Putamen (tissue), 1 donor: ENCODE data around the gene CFLAR.
"Not testable (repeated sequence)": the region's sequence is repeated elsewhere in the genome, so short reads cannot be mapped to it uniquely, and the experiment has no call there.

Experiments
- DNase-seq: peaks from one replicate; pipeline ENCODE4 v3.0.0-alpha.2; 2016; ENCODE audit warnings: low spot score

Gene CFLAR

DNA sequence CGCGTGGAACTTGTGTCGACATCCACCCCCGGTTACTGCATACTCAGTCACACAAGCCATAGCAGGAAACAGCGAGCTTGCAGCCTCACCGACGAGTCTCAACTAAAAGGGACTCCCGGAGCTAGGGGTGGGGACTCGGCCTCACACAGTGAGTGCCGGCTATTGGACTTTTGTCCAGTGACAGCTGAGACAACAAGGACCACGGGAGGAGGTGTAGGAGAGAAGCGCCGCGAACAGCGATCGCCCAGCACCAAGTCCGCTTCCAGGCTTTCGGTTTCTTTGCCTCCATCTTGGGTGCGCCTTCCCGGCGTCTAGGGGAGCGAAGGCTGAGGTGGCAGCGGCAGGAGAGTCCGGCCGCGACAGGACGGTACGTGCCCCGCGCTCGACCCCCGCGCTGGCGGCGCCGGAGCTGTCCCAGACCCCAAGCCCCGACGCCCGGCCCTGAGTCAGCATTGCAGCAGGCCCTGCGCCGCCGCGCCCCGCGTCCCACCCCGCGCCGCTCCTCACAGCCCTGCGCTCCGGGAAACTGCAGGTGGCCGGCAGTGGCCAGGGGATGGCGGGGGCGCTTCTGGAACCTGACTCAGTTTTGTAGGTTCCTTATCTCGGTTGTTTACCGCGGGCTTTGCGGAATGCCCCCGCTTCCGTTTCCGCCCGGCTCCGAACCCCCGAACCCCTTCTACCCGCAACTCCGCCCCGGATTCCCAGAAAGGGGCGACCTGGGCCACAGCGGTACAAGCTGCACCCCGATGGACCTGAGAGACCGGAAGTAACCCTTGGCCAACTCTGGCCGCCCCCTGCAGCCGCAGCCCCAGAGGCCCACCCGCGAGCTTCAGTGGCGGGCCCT lies at the start of gene CFLAR:
Gene CFLAR (plus strand): TSS at position 50 of the 844 bp plus-strand sequence. CDS start 13,702 bp downstream, outside the sequence.
- peak; percentile 71 for DNase-seq

DNA sequence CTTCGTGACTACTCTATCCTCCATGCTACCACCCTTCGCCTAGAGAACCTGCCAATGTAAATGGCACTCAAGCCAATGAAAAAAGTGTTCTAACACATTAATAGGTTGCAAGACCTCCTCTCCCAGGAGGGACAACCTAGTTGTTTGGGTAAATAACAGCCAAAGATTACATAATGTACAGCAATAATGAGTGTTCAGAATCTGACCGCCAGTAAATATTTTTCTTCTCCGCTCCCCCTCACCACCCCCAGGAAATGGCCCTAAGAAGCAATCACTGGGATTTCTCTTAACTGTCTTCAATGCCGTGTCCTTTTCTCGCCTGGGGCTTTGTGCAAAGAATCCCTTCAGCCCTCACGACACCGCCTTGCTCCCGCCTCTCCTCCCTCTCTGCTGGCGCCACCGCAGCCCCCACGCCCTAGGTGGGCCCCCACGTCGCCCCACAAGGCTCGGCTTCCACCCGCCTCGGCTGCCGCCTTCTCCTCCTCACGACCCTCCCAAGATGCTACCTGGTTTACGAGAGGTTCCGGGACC lies 45.0 kb upstream of the CFLAR start:
- DNase-seq = peak; percentile 20

DNA sequence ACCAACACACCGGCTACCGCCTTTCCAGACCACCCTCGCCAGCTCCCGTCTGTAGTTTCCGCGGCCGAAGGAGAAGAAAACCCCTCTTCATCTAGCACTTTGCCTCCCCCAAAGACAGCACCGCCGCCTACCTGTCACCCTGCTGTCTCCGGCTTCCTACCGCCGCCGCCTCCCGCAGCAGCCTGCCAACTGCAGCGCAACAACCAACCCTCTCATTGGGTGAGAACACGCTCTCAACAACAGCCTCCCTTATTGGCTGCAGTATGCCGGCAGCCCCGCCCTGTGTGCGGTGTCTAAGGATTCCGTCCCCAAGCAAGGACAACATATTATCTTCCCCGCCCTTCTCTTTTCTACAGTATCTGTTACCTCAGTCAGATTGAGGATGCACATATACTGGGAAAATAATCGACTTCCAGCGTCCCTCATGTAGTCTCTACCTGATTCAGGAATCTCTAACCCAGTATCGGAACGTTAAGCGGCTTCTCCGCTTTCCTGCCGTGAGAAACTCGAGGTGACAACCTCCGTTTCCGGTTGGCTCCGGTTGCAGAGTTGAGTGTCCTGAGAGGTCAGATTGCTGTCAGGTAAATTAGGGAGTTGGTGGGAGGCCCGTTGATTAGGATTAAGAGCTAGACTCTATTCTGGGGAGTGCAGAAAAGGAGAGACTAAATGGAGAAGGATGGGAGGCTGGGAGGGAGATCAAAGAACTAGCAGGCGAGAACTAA lies 44.3 kb upstream of the CFLAR start, which contains the start of the genes HYCC2 and NDUFB3:
Gene HYCC2 (minus strand): TSS at position 193 of the 722 bp plus-strand sequence. CDS start 47,662 bp downstream, outside the sequence.
Gene NDUFB3 (plus strand): TSS at position 523 of the 722 bp plus-strand sequence. CDS start 6,882 bp downstream, outside the sequence.
- DNase-seq = peak; percentile 94

DNA sequence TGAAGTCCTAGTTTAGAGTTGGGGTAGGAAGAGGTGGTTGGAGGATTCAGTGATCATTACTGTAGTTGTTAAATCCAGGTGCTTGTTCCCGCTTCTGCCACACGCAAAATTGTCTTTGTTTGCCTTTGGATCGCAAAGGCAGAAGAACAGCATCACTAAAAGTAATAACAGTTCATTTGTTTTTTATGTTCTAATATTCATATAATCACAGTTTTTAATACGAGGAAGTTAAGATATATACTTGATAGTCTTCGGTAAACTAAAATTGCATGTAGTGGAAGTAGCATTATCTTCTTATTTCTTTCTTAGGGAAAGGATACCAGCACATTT lies 43.8 kb upstream of the CFLAR start:
- DNase-seq = no peak

DNA sequence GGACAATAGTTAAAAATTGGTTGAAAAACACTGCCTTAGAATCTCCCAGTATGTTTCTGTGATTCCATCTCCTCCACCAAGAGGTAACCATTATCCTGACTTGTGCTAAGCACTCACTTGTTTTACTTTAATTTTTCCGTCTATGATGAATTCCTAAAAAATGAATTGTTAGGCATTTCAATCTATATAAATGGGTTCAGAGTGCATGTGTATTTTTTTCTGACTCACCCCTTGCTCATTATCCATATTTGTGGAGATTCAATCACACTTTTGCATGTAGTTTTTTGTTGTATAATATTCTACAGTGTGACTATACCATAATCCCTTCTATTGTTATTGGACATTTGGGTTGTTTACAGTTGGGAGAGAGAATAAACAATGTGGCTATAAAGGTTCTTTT lies 42.9 kb upstream of the CFLAR start:
- no peak for DNase-seq

DNA sequence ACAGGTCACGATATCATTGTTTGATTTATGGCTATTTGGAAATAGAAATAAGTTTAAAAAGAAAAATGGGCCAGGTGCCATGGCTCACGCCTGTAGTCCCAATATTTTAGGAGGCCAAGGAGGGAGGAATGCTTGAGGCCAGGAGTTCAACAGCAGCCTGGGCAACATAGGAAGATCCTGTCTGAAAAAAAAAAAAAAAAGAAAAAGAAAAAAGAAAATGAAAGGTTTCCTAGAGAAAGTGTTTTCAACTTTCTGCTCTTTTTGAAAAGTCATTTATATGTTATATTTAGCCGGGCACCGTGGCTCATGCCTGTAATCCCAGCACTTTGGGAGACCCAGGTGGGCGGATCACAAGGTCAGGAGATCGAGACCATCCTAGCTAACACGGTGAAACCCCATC lies 41.0 kb upstream of the CFLAR start:
- DNase-seq = no peak

DNA sequence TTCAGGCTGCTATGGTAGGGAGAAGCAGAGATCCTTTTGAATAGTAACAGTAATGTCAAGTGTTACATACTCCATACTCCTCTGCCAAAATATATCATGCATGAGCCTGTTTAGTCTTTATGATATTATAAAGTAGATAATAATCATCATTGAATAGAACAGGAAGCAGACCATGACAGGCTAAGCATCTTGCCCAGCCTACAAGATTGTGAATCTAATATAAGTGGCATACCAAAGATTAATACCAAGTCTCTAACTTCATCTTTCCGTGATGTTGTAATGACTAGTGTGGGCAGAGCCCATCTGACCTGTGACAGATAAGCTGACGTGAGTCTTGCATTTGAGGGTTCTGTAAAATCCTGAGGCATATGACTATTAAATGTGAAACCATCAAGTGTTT lies 31.1 kb upstream of the CFLAR start:
- no peak for DNase-seq

DNA sequence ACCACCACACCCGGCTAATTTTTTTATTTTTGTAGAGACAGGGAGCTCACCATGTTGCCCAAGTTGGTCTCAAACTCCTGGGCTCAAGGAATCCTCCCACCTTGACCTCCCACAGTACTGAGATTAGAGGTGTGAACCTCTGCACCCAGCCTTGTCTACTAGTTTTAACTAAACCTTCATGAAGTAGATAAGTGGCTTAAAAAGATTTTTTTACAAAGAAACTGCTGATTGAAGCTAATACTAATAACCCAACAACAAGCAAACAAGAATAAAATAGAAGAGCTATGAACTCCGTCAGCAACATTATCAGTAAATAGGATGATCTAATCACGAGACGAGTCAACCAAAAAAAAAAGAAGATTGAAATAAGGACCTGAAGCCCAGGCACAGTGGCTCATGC lies 25.4 kb upstream of the CFLAR start:
- no peak for DNase-seq

DNA sequence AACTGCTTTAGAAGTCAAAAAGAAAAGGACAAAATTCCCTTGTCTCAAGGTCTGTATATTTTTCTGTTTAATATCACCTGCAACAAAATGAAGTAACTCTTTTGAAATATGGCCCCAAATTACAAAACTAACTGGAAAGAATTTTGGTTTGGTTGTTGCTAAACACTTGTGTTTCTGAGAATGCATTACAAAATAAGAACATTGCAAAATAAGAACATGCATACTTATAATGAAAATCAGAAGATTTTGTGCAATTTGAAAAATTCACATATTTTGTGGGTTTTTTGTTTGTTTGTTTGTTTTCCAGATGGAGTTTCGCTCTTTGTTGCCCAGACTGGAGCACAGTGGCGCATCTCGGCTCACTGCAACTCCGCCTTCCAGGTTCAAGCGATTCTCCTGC lies 22.4 kb upstream of the CFLAR start:
- DNase-seq = no peak

DNA sequence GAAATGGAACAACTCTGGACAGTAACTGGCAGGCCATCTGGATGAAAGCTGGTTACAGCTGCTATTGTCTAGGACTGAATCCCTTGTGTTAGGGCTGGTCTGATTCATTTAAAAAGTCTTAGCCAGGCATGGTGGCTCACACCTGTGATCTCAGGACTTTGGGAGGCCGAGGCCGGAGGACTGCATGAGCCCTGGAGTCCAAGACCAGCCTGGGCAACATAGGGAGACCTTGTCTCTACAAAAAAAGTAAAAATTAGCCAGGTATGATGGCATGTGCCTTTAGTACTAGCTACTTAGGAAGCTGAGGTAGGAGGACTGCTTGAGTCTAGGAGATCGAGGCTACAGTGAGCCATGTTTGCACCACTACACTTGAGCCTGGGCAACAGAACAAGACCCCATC lies 15.5 kb upstream of the CFLAR start:
- DNase-seq = no peak

DNA sequence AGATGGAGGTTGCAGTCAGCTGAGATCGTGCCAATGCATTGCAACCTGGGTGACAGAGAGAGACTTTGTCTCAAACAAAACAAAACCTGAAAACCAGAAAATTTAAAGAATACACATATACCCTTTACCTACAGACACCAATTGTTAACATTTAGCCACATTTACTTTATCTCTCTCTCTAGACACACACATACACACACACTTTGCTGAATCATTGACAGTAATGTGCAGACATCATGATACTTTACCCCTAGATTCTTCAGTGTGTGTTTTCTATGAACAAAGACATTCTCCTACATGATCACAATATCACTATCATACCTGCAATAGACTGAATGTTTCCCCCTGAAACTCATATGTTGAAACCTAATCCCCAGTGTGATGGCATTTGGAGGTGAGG lies 10.2 kb upstream of the CFLAR start:
- no peak for DNase-seq

DNA sequence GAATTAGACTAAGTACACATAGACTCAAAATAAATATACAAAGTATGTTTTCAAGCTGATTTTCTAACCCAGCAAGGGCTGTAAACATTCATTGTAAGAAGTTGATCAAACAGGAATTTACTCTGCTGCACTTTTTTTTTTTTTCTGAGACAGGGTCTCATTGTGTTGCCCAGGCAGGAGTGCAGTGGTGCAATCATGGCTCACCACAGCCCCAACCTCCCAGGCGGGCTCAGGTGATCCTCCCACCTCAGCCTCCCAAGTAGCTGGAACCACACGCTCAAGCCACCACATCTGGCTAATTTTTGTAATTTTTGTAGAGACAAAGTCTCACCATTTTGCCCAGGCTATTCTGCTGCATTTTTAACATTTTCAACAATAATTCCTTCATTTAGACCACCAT lies 8.3 kb upstream of the CFLAR start:
- DNase-seq = no peak

DNA sequence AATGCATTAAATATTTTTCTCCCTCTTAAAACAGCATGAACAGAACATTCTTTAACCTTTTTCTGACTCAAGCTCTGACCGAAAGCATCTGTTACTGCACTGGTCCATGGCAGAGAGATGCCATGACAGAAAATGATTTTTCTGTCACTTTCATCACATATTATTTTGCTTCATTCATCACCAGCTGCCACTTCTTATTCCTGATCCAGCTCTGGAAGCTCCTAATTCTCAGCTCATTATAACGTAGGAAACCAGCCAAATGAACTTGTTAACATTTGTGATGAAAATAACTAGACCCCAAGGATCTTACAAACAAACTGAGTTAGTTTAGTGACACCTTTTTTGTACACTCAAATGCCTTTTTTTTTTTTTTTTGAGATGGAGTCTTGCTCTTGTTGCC lies 7.6 kb upstream of the CFLAR start:
- DNase-seq = no peak

DNA sequence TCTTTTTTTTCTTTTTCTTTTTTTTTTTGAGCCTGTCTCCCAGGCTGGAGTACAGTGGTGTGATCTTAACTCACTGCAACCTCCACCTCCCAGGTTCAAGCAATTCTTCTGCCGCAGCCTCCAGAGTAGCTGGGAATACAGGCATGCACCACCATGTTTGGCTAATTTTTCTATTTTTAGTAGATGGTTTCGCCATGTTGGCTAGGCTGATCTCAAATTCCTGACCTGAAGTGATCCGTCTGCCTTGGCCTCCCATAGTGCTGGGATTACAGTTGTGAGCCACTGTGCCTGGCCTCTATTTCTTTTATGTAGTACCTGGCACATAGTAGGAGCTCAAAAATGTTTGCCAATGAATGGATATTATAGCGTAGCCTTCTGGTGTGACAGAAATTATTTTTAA lies 6.8 kb upstream of the CFLAR start:
- no peak for DNase-seq

DNA sequence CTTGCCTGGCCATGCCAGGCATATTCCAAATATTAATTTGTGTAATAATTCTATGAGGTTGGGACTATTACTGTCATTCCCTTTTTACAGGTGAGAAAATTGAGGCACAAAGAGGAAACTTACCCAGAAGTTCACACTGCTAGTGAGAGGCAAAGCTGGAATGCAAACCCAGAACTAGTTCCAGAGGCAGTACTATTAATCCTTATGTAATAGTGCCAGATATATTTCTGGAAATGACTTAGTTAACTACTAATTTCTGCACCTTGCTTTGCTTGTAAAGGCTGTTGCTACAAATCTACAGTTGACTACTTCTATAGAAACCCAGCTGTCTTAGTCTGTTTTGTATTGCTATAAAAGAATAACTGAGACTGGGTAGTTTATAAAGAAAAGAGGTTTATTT lies 5.3 kb upstream of the CFLAR start:
- no peak for DNase-seq

DNA sequence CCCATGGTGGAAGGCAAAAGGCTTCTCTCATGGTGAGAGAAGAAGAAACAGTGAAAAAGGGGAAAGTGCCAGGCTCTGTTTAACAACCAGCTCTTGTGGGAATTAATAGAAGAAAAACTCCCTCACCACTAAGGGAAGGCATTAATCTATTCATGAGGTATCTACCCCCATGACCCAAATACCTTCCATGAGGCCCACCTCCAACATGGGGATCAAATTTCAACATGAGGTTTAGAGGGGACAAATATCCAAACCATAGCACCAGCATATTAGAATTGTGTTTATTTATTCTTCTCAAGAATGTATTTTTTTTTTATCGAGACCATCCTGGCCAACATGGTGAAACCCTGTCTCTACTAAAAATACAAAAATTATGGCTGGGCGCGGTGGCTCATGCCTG lies 4.9 kb upstream of the CFLAR start:
- no peak for DNase-seq

DNA sequence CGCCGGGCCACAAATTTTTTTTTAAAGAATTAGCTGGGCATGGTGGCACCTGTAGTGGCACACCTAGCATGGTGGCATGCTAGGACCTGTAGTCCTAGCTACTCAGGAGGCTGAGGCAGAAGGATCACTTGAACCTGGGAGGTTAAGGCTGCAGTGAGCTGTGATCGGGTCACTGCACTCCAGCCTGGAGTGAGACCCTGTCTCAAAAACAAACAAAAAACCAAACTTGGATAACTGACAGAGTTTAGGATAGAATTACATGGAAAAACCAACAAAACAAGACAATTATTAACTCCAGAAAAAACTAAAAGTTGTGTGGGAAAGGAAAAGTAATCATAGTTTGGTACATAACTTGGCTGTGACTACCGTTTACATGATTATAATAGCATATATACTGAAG lies 1.6 kb upstream of the CFLAR start:
- DNase-seq = no peak

DNA sequence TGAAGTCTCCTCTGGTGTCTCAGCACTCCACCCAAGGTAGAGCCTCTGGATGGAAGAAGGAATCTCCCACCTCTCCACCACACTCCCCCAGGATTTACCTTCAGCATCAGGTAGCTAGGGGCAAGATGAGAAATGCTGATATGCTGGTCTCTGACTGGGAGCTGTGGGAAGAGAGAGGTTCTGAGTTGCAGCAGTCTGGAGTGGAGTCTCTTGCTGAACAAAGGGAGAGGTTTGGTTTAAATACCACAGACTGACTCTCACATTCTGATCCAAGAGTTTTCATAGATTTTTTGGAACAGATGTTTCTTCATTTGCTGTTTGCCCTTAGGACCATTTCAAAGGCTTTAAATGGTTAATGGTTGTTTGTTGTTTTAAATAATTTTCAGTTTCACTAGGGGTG lies 1.1 kb upstream of the CFLAR start:
- DNase-seq = no peak

DNA sequence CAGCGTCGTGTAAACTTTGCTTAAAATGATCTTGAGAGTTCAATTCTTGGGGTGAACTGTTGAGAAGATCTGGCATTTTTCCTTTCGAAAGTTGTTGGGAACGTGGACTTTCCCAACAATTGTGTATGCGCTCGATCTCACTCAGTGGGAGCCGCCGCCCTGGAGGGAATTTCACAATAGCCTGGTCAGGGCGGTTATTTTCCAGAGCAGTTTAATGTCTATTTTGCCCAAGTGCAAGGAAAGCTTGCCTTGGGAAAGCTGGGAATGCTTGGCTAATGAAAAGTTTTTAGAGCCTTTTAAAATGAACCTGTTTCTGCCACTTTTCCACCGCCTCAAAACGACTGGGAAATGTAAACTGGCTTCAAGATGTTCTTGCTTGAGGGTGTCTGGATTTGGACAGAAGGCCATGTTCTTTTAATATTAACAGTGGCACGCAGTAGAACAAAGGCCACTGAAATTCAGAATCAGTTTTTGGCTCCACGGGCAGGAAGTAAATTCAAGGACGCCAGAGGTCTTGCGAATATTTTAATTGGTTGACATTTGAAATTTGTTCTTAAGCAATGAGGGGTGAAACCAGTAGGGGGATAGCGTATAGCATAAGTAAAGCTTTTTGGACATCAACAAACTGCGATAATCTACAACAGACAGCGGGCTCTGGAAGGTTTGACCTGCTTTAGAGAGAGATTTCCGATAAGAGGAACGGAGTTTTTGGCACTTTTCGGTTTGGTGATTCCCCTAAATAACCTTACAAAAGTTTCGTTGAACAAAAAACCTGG lies 1.2 kb downstream of the CFLAR start:
- peak; percentile 43 for DNase-seq

DNA sequence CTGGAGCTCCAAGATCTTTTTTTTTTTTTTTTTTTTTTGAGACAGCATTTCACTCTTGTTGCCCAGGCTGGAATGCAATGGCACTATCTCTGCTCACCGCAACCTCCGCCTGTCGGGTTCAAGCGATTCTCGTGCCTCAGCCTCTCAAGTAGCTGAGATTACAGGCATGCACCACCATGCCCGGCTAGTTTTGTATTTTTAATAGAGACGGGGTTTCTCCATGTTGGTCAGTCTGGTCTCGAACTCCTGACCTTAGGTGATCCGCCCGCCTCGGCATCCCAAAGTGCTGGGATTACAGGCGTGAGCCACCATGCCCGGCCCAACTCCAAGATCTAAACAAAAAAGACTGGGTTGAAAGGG lies 1.8 kb downstream of the CFLAR start:
- DNase-seq = not testable (repeated sequence)

DNA sequence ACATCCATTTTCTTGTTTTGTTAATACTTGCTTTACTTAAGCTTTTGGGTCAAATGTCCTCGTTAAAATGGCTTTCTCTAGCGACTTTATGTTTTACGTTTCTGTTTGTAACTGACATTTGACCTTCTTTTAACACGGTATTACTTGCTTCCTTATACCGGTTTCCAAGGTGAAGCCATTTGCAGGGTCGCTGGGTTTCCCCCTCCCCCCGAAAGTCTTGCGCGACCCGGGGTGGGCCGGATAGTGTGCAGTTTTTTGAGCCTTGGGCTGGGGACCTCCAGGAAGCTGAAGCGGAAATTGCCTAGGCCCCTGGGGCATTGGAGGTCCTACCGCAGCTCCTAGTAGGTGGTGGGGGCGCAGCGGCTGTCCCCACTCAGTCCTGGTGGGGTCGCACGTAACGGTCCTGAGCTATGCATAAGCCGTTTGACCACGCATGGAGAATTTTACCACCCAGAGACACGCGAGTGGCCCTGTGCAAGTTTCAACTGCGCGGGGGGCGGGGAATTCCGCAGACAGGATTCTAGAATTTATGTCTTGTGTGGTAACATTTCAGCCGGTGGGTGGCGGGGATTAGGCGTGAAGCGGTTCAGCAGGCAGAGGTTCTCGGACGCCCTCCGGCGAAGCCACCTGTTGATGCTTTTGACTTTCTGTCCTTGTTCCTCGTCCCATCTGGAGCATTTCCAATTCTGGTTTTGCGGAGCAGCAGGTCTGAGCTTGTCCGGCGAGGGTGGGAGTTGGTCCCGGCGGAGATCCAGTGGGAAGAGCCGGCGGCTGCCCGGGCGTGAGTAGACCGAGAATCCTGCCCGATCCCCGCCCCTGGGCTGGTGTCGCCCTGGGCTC lies 2.4 kb downstream of the CFLAR start:
- peak; percentile 76 for DNase-seq
